Activated CD4-positive, alpha-beta T cell treated with anti-CD3 and anti-CD28 coated beads, Interleukin-2, amount 50 U/mL, for 24 hours (primary cell): ENCODE results near the gene DAB2IP.

ENCODE experiments used
- DNase-seq, 2 donors: peaks; one replicate each; pipeline ENCODE4 v3.0.0-alpha.2; 2020; ENCODE audit warnings: low read depth in 1 of 2, low spot score in 1 of 2

Gene DAB2IP

GRCh38 chr9:121683652-121684051 is 32.2 kb downstream of the DAB2IP start:
- no peak for DNase-seq

- DNase-seq: no peak
Measured at GRCh38 chr9:121684381-121685145, 33.1 kb downstream of the DAB2IP start.

- DNase-seq: no peak
Measured at GRCh38 chr9:121685146-121685794, 33.8 kb downstream of the DAB2IP start.

- DNase-seq: no peak
Measured at GRCh38 chr9:121685795-121686377, 34.5 kb downstream of the DAB2IP start.

GRCh38 chr9:121686930-121687541 is 35.6 kb downstream of the DAB2IP start:
- DNase-seq: peak in 1 of 2 donors; percentile 34

GRCh38 chr9:121688146-121688680 is 36.8 kb downstream of the DAB2IP start:
- no peak for DNase-seq

- no peak for DNase-seq
Measured at GRCh38 chr9:121688681-121689080, 37.2 kb downstream of the DAB2IP start.

GRCh38 chr9:121689461-121690157 is 38.2 kb downstream of the DAB2IP start:
- DNase-seq: no peak

- no peak for DNase-seq
Measured at GRCh38 chr9:121690316-121690715, 38.9 kb downstream of the DAB2IP start.

- DNase-seq: no peak
Measured at GRCh38 chr9:121690766-121691165, 39.3 kb downstream of the DAB2IP start.

GRCh38 chr9:121691890-121692289 is 40.5 kb downstream of the DAB2IP start:
- no peak for DNase-seq

GRCh38 chr9:121692606-121693387 is 41.4 kb downstream of the DAB2IP start:
- no peak for DNase-seq

- DNase-seq: no peak
Measured at GRCh38 chr9:121693388-121693670, 41.9 kb downstream of the DAB2IP start.

GRCh38 chr9:121694001-121694400 is 42.6 kb downstream of the DAB2IP start:
- DNase-seq: no peak

GRCh38 chr9:121694600-121694999 is 43.2 kb downstream of the DAB2IP start:
- DNase-seq: no peak

GRCh38 chr9:121696930-121697329 is 45.5 kb downstream of the DAB2IP start:
- no peak for DNase-seq

GRCh38 chr9:121698627-121699570 is 47.5 kb downstream of the DAB2IP start:
- peak in 1 of 2 donors; percentile 11 for DNase-seq

- DNase-seq: no peak
Measured at GRCh38 chr9:121699571-121700164, 48.2 kb downstream of the DAB2IP start.
